NT2/D1 (cell line): ENCODE data around the gene BIRC5.

Source experiments
- DNase-seq: peaks from one replicate; pipeline ENCODE4 v3.0.0-alpha.2; 2011; ENCODE audit warnings: low read depth, low spot score
- H3K27me3 ChIP-seq: 2 replicates; pipeline ENCODE4 v1.6.0; 2011; ENCODE audit warnings: mild to moderate bottlenecking; ENCODE audit not compliant: insufficient read length, insufficient read depth
- H3K36me3 ChIP-seq: 2 replicates; pipeline ENCODE4 v1.6.1; 2011; ENCODE audit warnings: mild to moderate bottlenecking, low read length, mixed read lengths; ENCODE audit not compliant: insufficient read depth, insufficient read length
- H3K4me1 ChIP-seq: 2 replicates; pipeline ENCODE4 v1.5.1; 2011; ENCODE audit not compliant: insufficient read depth, insufficient read length
- H3K4me3 ChIP-seq: 2 replicates; pipeline ENCODE4 v1.5.1; 2011; ENCODE audit warnings: low read depth; ENCODE audit not compliant: insufficient read length
- H3K9ac ChIP-seq: 2 replicates; pipeline ENCODE4 v1.6.0; 2011; ENCODE audit warnings: low read depth; ENCODE audit not compliant: insufficient read length
- H3K9me3 ChIP-seq: 2 replicates; pipeline ENCODE4 v1.5.1; 2011; ENCODE audit warnings: mild to moderate bottlenecking, low read length; ENCODE audit not compliant: insufficient read depth
- SUZ12 ChIP-seq: IDR thresholded peaks from 2 replicates; pipeline ENCODE4 v1.6.1; 2011; ENCODE audit not compliant: insufficient read length, insufficient read depth; ENCODE audit errors: extremely low read depth
- YY1 ChIP-seq: IDR thresholded peaks from 2 replicates; pipeline ENCODE4 v1.6.1; 2011; ENCODE audit not compliant: insufficient read length, insufficient read depth
- ZNF274 ChIP-seq: IDR thresholded peaks from 2 replicates; pipeline ENCODE4 v1.6.1; 2011; ENCODE audit warnings: mild to moderate bottlenecking, low read depth, low read length

Gene BIRC5

GRCh38 chr17:78180083-78180482 is 34.0 kb upstream of the BIRC5 start:
- H3K9me3 ChIP-seq = no peaks in the 10 kb centered on the region
- peaks cover 12% of the 10 kb centered on the region for H3K4me1 ChIP-seq
- no peaks in the 10 kb centered on the region for H3K27me3 ChIP-seq
- DNase-seq = no peak
- no peak overlapping the region for H3K9ac ChIP-seq
- TF ChIP-seq ZNF274 (no peak), SUZ12 (no peak)
- H3K4me3 ChIP-seq = no peak overlapping the region
- H3K36me3 ChIP-seq = peaks cover 89% of the 10 kb centered on the region

GRCh38 chr17:78180508-78180907 is 33.5 kb upstream of the BIRC5 start:
- Histone ChIP-seq H3K4me1 (peaks cover 10% of the 10 kb centered on the region), H3K9me3 (no peaks in the 10 kb centered on the region), H3K9ac (no peak overlapping the region), H3K36me3 (peaks cover 89% of the 10 kb centered on the region), H3K27me3 (no peaks in the 10 kb centered on the region), H3K4me3 (no peak overlapping the region)
- DNase-seq = no peak
- TF ChIP-seq YY1 (no peak), ZNF274 (no peak), SUZ12 (no peak)

GRCh38 chr17:78182504-78182903 is 31.5 kb upstream of the BIRC5 start:
- H3K36me3 ChIP-seq = peaks cover 78% of the 10 kb centered on the region
- H3K4me1 ChIP-seq = peaks cover 8% of the 10 kb centered on the region
- no peak overlapping the region for H3K4me3 ChIP-seq
- H3K9me3 ChIP-seq = no peaks in the 10 kb centered on the region
- no peak for DNase-seq
- no peaks in the 10 kb centered on the region for H3K27me3 ChIP-seq
- H3K9ac ChIP-seq = no peak overlapping the region
- no peak for TF ChIP-seq YY1
- TF ChIP-seq ZNF274 = no peak
- TF ChIP-seq SUZ12 = no peak

- TF ChIP-seq ZNF274 (no peak), YY1 (no peak), SUZ12 (no peak)
- H3K4me1 ChIP-seq = peaks cover 8% of the 10 kb centered on the region
- no peak for DNase-seq
- H3K36me3 ChIP-seq = peaks cover 68% of the 10 kb centered on the region
- peak overlapping the region; percentile 34 for H3K9ac ChIP-seq
- H3K4me3 ChIP-seq = peak overlapping the region; percentile 3
- no peaks in the 10 kb centered on the region for H3K9me3 ChIP-seq
- H3K27me3 ChIP-seq = no peaks in the 10 kb centered on the region
Measured at GRCh38 chr17:78183916-78184315, 30.1 kb upstream of the BIRC5 start.

GRCh38 chr17:78184351-78184750 is 29.7 kb upstream of the BIRC5 start:
- H3K27me3 ChIP-seq = no peaks in the 10 kb centered on the region
- no peak for DNase-seq
- peaks cover 8% of the 10 kb centered on the region for H3K4me1 ChIP-seq
- TF ChIP-seq ZNF274 = no peak
- no peak for TF ChIP-seq SUZ12
- no peak for TF ChIP-seq YY1
- peak overlapping the region; percentile 69 for H3K9ac ChIP-seq
- peaks cover 64% of the 10 kb centered on the region for H3K36me3 ChIP-seq
- peak overlapping the region; percentile 3 for H3K4me3 ChIP-seq
- no peaks in the 10 kb centered on the region for H3K9me3 ChIP-seq

GRCh38 chr17:78184868-78185267 is 29.2 kb upstream of the BIRC5 start:
- DNase-seq = no peak
- Histone ChIP-seq H3K4me3 (peak overlapping the region; percentile 90), H3K9me3 (no peaks in the 10 kb centered on the region), H3K9ac (peak overlapping the region; percentile 69), H3K36me3 (peaks cover 59% of the 10 kb centered on the region), H3K27me3 (no peaks in the 10 kb centered on the region), H3K4me1 (peaks cover 8% of the 10 kb centered on the region)
- TF ChIP-seq SUZ12 (no peak), YY1 (no peak), ZNF274 (no peak)

GRCh38 chr17:78185981-78186691 is 27.9 kb upstream of the BIRC5 start:
- H3K36me3 ChIP-seq = peaks cover 54% of the 10 kb centered on the region
- H3K9ac ChIP-seq = peak overlapping the region; percentile 78
- peak overlapping the region; percentile 90 for H3K4me3 ChIP-seq
- no peaks in the 10 kb centered on the region for H3K27me3 ChIP-seq
- no peaks in the 10 kb centered on the region for H3K9me3 ChIP-seq
- TF ChIP-seq ZNF274 (no peak), YY1 (no peak), SUZ12 (no peak)
- no peak for DNase-seq
- peaks cover 15% of the 10 kb centered on the region for H3K4me1 ChIP-seq
